NAMALWA (cell line): ENCODE results near the gene RASIP1.
"Not testable (repeated sequence)": the region's sequence is repeated elsewhere in the genome, so short reads cannot be mapped to it uniquely, and the experiment has no call there.

Experiments
- DNase-seq: peaks from one replicate; pipeline ENCODE4 v3.0.0-alpha.2; 2015; ENCODE audit warnings: low spot score

The RASIP1 gene

DNA sequence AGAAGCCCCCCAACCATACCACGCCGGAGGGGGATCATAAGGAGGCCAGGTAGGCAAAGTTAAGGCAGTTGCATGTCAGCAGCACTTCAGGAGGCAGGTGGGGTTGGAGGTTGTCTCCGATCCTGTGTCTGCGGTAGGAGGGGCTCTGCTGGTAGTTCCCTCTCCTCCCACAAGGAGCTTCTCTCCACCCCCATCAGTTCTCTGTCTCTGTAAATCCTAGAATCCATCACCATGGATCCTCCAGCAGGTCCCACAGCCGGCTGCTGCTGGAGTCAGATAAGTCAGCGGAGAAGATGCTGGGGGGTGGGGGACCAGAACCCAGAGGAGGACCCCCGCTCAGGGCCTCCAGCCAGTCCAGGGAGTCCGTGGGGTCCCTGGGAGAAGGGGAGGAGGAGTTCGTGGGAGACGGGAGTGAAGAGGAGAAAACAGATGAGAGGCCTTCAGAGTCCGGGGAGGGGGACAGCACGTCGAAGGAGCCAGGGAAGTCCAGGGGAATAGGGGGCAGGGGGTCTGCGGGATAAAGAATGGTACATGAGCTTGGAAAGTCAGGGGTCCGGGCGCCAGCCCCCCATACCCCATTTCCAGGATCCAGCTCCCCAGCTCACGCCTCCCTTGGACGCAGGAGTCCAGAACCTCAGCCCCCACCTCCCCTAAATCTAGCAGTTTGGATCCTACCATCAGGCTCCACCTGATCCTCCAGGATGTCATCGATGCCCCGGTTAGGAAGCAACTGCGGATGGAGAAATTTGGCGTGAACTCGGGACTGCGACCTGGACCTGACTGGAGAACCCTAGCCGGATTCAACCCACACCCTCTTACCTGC, 27.2 kb downstream of the RASIP1 start:
- DNase-seq: peak; percentile 47

DNA sequence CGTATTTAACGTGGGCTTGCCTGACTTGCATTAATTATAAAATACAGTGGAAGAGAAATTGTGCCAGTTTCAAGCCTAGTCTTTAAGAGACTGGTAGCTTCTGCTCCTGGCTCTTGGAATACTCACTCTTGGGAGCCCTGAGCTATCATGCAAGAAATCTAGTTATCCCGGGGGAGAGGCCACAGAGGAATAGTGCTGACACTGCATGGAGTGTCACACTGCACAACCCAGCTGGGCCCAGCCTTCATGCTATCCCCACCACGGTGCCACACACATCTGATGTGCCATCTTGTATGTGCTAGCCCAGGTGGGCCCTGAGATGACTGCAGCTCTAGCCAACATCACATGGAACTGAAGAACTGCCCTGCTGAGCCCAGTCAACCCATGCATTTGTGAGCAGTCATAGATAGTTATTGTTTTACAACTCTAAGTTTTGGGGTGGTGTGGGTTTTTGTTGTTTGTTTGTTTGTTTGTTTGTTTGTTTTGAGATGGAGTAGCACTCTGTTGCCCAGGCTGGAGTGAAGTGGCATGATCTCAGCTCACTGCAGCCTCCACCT, 29.2 kb downstream of the RASIP1 start:
- no peak for DNase-seq

DNA sequence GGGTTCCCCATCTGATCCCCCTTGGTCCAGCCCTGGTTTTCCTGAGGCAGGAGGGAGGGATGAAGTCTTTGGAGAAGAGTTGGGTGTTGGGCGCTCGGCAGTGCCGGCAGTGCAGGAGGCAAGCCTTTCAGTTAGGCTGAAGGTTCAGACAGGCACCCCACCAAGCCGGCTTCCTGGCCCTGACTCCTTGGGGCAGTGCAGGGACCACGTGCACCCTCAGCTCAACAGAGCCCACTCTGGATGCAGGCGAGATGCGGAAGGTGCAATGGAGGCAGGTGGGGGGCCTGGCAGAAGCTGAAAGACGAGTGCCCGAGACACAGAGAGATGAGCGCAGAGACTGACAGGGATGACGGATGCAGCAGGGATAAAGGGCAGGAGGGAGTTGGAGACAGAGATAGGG, 31.9 kb downstream of the RASIP1 start:
- DNase-seq: no peak

DNA sequence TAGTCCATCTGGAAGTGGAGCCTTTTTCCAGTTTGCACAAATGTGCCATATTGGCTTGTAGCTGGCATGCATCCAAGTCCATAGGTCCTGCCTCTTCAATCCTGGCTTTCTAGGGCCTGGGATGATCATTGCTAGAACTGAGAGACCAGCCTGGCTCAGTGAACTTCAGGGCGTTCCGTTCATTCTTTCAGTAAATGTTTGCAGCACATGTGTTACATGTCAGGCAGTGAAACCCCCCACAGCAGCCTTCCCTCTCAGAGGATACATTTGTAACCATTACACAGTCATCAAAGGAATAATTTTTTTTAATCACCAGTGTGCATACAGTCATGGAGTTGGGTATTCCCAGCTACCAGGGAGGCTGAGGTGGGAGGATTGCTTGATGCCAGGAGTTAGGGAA, 35.0 kb downstream of the RASIP1 start:
- DNase-seq: no peak

DNA sequence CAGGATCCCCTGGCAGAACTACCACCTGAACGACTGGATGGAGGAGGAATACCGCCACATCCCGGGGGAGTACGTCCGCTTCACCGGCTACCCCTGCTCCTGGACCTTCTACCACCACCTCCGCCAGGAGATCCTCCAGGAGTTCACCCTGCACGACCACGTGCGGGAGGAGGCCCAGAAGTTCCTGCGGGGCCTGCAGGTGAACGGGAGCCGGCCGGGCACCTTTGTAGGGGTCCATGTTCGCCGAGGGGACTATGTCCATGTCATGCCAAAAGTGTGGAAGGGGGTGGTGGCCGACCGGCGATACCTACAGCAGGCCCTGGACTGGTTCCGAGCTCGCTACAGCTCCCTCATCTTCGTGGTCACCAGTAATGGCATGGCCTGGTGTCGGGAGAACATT, 37.1 kb downstream of the RASIP1 start:
- no peak for DNase-seq

DNA sequence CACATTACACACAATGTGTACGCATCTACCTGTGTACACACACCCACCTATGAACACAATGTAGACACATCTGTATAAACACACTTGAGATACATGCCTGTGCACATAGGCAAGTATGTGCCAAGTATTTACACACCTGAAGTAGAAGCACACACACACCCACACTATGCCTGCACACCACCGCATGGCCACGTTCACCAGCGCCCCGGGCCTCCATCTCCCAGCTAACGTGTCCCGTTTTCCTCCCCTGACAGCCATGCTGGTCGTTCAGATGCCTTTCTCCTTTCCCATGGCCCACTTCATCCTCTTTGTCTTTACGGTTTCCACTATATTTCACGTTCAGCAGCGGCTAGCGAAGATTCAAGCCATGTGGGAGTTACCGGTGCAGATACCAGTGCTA, 37.7 kb downstream of the RASIP1 start:
- no peak for DNase-seq

DNA sequence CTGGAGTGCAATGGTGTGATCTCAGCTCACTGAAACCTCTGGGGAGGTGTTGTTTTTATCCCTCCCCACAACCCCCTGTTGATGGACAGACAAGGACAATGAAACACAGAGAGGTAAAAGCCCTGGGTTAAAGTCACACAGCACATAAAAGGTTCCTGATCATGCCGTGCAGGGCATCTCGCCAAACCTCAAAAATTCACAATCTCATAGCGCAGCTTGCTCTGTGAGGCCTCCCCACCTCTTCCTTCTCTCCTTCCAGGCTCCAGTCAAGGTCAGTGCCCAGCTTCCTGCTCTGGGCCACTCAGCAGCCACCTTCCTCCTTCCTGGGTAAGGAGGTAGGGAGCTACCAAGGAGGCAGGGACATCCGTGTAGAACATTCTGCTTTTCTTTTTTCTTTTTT, 42.4 kb downstream of the RASIP1 start:
- DNase-seq: no peak

DNA sequence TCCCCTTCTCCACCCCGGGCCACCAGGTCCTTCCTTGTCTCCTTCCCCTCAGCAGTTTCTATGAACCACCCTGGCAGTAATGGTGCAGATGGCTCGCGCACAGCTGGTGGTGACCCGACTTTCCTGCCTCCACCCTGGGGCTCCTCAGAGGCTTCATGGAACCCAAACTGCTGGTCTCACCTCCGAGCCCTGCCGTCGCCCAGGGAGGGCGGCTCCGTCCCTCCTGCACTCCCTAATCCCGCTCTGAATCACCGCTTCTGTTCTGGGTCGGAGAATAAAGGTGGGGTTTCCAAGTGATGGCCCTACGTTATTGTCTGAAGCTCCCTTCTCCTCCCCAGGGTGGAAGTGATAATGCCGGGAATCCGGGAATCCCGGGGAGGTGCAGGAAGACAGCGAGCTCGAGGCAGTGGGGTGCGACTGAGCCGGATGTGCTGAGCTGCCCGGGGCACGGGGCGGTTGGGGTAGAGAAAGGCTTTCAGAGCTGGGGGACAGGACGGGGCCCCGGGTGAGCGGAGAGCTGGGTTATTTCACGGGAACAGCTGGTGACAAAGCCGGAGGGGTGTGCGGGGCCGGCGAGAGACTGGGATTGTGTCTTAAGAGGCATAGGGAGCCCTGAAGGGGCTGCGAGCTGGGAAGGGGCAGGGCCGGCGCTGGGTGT, 43.9 kb downstream of the RASIP1 start:
- DNase-seq: no peak

DNA sequence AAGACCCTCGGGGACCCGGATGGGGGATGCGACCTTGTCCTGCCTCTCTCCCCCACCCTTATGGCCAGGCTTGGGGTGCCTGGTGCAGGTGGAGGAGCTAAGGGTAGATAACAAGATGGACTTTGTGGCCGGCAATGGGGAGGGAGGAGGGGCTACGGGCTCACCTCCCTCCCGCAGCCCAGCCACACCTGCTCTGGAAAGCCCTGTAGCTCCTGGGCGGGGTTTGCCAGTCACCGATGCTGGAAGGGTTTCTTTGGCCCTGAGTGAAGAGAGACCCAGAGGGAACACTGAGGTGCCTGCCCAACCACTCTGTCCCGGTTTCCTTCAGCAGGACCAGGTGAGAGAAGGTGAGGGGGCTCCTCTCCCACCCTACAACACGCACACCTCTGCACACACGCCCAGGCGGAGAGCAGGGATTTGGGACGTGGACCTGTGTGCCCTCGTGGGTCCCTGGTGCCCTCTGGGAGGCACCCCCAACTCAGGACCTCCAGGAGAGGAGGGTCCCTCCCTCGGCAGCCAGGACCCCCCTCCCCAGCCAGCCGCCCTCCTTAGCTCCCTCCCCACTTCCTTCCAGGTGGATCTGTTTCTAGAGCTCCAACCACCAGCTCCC, 44.6 kb downstream of the RASIP1 start, which contains the start of gene FUT2:
TSS of gene FUT2 (plus strand) at position 229 of the 610 bp plus-strand sequence. CDS start 6,986 bp downstream, outside the sequence.
- no peak for DNase-seq

DNA sequence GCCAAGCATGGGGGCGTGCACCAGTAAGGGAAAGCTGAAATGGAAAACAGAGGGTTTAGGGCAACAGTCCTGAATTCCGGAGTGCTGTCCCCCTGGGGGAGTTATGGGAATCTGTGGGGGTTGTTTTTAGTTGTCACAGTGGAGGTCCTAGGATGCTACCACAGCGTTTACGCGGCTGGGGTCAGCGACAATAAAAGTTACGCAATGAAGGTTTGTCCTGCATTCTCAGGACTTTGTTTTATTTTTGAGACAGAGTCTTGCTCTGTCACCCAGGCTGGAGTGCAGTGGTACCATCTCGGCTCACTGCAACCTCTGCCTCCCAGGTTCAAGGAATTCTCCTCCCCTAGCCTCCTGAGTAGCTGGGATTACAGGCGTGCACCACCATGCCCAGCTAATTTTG, 46.8 kb downstream of the RASIP1 start:
- DNase-seq: not testable (repeated sequence)

DNA sequence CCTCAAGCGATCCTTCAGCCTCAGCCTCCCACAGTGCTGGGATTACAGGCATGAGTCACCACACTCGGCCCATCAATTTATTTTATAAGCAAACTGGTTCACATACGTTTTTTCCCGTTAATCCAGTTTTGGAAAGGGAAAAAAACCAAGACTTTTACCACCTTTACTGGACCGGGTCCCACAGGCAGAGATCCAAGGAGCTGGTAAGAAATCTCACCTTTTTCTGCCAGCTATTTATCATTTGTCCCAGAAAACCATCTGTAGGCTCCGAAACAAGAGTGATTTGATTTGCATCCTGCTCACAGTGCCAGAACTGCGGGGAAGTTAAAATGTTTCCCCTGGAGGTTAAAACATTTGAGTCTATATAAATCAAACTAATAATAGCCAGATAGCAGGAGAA, 51.0 kb downstream of the RASIP1 start:
- no peak for DNase-seq

DNA sequence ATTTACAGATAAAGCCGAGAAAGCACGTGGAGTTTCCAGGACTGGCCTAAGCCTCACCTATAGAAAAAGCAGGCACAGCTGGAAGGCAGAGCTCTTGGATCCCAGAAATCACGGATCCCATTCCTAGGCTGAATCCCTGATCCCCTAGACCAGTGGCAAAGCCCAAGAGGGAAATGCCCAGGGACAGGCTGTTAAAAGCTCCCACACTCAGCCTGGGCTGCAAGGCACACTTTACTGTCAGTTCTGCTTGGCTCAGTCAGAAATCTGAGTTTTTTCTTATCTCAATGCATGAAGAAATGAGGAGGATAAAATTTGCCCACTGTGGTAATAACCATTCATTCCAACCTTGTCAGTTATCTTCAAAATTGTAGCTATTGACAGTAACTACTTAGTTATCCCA, 52.6 kb downstream of the RASIP1 start:
- DNase-seq: no peak

DNA sequence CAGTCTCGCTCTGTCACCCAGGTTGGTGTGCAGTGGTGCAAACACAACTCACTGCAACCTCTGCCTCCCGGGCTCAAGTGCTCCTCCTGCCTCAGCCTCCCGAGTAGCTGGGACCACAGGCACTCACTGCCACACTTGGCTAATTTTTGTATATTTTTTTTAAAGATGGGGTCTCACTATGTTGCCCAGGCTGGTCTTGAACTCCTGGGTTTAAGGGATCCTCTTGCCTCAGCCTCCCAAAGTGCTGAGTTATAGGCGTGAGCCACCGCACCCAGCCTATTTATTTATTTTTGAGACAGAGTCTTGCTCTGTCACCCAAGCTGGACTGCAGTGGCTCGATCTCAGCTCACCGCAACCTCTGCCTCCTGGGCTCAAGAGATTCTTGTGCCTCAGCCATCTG, 53.8 kb downstream of the RASIP1 start:
- not testable (repeated sequence) for DNase-seq

DNA sequence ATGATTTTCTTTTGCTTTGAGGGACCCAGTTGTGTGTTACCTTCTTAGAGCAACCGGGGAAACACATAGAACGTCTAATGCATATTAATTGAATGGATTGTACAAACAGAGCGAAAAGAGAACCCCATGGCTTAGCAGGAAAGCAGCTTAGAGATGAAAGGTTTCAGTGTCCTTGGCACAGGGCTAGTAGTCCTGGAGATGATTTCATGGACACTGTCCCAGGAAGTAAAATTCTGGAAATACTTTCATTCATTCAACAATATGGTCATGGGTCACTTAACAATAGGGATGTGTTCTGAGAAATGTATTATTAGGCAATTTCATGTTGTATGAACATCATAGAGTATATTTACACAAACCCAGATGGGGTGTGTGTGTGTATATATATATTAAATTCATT, 54.3 kb downstream of the RASIP1 start:
- DNase-seq: no peak

DNA sequence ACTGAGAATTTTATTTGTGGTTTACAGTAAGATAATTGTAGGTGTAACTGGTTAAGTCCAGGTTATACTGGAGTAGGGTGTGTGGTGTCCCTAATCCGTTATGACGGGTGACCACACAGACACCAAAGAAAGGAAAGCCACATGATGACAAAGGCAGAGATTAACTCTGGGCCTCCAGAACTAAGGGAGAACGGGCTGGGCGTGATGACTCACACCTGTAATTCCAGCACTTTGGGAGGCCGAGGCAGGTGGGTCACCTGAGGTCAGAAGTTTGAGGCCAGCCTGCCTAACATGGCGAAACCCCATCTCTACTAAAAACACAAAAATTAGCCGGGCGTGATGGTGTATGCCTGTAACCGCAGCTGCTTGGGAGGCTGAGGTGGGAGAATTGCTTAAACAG, 54.8 kb downstream of the RASIP1 start:
- no peak for DNase-seq

DNA sequence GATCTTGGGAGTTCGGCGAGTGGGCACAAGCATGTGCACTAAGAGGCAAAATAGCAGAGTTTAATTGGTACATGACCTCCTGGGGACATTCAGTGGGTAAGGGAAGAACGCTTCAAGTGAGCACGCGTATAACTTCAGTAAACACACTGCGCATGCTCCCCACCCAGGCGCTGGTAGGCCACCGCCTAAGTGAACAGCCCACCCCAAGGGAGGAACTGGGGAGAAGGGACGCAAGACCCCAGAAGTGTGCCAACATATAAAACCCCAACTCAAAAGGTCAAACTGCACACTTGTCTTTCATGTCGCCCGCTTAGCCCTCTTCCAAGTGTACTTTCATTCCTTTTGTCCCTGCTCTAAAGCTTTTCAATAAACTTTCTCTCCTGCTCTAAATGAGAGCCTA, 57.1 kb downstream of the RASIP1 start:
- DNase-seq: no peak

DNA sequence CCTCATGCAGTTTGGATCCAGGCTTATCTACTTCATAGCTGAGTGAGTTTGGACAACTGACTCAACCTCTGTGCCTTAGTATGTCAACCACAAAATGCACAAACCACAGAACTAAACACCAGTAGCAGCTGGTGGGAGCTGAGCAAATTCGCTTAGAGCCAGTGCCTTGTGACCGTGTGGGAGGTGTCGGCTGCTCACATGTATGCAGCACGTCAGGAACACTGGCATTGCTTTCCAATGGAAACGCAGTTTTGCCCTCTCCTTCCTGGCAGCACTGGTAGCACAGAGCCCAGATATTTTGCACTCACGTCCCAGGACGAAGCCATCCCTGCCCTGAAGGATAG, 59.3 kb downstream of the RASIP1 start:
- peak; percentile 60 for DNase-seq

DNA sequence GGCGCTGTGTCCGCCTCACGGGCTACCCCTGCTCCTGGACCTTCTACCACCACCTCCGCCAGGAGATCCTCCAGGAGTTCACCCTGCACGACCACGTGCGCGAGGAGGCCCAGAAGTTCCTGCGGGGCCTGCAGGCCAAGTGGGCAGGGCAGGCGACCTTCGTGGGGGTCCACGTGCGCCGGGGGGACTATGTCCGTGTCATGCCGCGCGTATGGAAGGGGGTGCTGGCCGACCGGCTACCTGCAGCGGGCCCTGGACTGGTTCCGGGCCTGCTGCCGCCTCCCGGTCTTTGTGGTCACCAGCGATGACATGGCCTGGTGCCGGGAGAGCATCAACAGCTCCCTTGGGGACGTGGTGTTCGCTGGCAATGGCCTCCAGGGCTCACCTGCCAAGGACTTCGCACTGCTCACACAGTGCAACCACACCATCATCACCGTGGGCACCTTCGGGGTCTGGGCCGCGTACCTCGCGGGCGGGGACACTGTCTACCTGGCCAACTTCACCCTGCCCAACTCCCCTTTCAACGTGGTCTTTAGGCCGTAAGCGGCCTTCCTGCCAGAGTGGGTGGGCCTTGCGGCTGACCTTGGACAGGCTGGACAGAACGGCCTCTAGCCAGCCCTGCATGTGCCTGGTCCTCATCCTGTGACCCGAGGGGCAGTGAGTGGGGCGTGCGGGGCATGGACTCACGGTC, 59.8 kb downstream of the RASIP1 start:
- no peak for DNase-seq

DNA sequence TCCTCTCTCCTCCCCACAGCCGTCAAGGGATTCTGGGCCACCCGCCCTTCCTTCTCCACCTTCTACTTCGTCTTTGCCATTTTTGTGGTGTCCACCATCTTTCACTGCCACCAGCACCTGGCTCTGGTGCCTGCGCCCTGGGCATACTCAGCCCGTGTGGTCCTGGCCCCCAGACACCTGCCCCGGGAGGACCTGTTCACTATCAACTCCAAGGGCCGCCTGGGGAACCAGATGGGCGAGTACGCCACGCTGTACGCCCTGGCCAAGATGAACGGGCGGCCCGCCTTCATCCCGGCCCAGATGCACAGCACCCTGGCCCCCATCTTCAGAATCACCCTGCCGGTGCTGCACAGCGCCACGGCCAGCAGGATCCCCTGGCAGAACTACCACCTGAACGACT, 60.4 kb downstream of the RASIP1 start:
- DNase-seq: not testable (repeated sequence)

DNA sequence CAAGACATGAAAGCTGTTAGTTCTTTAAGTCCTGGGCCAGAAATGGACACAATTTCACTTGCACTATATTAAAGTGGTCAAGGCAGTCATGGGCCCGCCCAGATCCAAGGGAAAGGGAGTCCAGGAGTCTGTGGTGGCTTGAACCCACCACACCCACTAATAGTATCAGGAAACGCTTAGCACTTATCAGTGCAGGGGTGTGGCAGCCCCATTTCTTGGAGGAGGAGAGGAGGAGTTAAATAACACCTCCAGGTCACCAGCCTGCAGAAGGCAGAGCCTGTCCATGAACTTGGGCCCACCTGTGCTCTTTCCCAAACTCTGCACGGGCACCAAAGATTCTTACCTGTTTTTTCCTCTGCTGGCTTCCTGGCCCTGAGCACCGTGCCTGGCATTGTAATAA, 62.2 kb downstream of the RASIP1 start:
- no peak for DNase-seq

DNA sequence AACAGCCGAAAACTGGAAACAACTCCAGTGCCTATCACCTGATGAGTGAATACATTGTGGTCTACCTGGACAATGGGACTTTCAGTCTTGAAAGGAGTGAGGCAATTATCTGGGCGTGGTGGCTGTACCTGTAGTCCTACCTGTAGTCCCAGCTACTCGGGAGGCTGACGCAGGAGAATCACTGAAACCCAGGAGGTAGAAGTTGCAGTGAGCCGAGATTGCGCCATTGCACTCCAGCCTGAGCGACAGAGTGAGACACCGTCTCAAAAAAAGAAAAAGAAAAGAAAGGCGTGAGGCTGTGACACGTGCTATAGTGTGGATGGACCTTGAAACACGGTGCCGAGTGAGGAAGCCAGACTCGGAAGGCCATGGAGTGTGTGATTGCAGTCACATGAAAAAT, 63.5 kb downstream of the RASIP1 start:
- no peak for DNase-seq

DNA sequence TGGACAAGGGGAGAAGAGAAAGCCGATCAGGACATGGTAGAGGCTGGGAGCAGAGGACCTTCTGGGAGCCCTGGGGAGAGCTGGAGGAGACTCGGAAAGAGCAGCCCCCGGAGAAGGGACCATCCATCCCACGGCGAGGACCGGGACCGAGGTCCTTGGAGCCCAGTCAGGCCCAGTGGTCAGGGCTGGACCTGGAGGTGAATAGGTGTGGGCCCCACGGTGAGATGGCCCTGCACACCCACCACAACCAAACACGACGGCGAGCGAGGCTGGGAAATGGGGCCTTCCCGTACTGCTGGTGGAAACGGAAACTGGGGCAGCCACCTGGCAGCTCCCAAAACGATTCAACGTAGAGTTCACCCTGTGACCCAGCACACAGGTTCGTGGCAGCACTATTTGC, 63.9 kb downstream of the RASIP1 start:
- no peak for DNase-seq
